Fibroblast of lung (primary cell): ENCODE measurements around the gene CILP. TPM values are rescaled to one million over a fixed set of nuclear protein-coding genes. Genes with fewer than 3 reads are reported as not detected.

Experiments used
- DNase-seq, 2 donors: peaks; one replicate each; pipeline versions ENCODE4 v3.0.0 to v3.0.0-alpha.2; 2010; ENCODE audit warnings: low read depth in 2 of 2
- H2AFZ ChIP-seq: 2 replicates; pipeline ENCODE4 v1.5.1; 2012; ENCODE audit warnings: low read length, control low read depth, inconsistent platforms
- H3K27ac ChIP-seq: 2 replicates; pipeline ENCODE4 v1.5.1; 2011; ENCODE audit warnings: low read length, control low read depth; ENCODE audit not compliant: insufficient read depth
- H3K27me3 ChIP-seq: 2 replicates; pipeline ENCODE4 v1.5.1; 2011; ENCODE audit warnings: mild to moderate bottlenecking, low read length; ENCODE audit not compliant: control insufficient read depth, insufficient read depth
- H3K36me3 ChIP-seq: 2 replicates; pipeline ENCODE4 v1.5.1; 2011; ENCODE audit warnings: low read length; ENCODE audit not compliant: control insufficient read depth, insufficient read depth
- H3K4me1 ChIP-seq: 2 replicates; pipeline ENCODE4 v1.5.1; 2011; ENCODE audit warnings: low read length; ENCODE audit not compliant: control insufficient read depth, insufficient read depth; ENCODE audit errors: extremely low read depth
- H3K4me2 ChIP-seq: 2 replicates; pipeline ENCODE4 v1.5.1; 2011; ENCODE audit warnings: low read length, control low read depth; ENCODE audit not compliant: insufficient read depth; ENCODE audit errors: extremely low read depth
- H3K4me3 ChIP-seq, 4 experiments: fragments of 200-600 bp in 1 of 4; sonication (generic) in 1 of 4; replicated peaks in 1 of 4; 2 replicates each; pipeline ENCODE4 v1.5.1; 2011 to 2016; ENCODE audit warnings: low read length in 4 of 4, low read depth in 3 of 4, mild to moderate bottlenecking in 3 of 4, control low read depth in 2 of 4, inconsistent platforms in 1 of 4, mixed read lengths in 1 of 4; ENCODE audit not compliant: insufficient read depth in 1 of 4; ENCODE audit errors: control extremely low read depth in 1 of 4
- H3K79me2 ChIP-seq: 2 replicates; pipeline ENCODE4 v1.5.1; 2012; ENCODE audit warnings: mild to moderate bottlenecking, low read length, inconsistent platforms; ENCODE audit not compliant: control insufficient read depth, insufficient read depth
- H3K9ac ChIP-seq: 2 replicates; pipeline ENCODE4 v1.5.1; 2011; ENCODE audit warnings: mild to moderate bottlenecking, low read length, control low read depth; ENCODE audit not compliant: insufficient read depth
- H3K9me3 ChIP-seq: 2 replicates; pipeline ENCODE4 v1.5.1; 2012; ENCODE audit warnings: low read depth, low read length; ENCODE audit not compliant: control insufficient read depth, insufficient read depth
- H4K20me1 ChIP-seq: 2 replicates; pipeline ENCODE4 v1.5.1; 2011; ENCODE audit warnings: low read length; ENCODE audit not compliant: control insufficient read depth, insufficient read depth; ENCODE audit errors: extremely low read depth
- CTCF ChIP-seq, 2 donors: IDR thresholded peaks in 1 of 2; conservative IDR thresholded peaks in 1 of 2; 1 replicate in 1 of 2; 2 replicates in 1 of 2; pipeline ENCODE4 v1.5.1; 2011 to 2012; ENCODE audit warnings: low read length in 2 of 2, control low read depth in 1 of 2, inconsistent platforms in 1 of 2, low read depth in 1 of 2, mild to moderate bottlenecking in 1 of 2
- EZH2 ChIP-seq: IDR thresholded peaks from 2 replicates; pipeline ENCODE4 v1.5.1; 2012; ENCODE audit warnings: low read length, control low read depth, mild to moderate bottlenecking; ENCODE audit errors: missing control alignments
- polyA plus RNA-seq, 2 donors: library from polyadenylated mRNA; depleted of rRNA in 1 of 2; stranded (reverse) in 1 of 2; unstranded in 1 of 2; fragments of >200 nt; gene quantifications; 2 replicates each; pipeline ENCODE4 v1.2.1, GENCODE V29; 2011 to 2012; ENCODE audit warnings: missing spikeins in 1 of 2
- total RNA-seq: library from RNA; depleted of rRNA; stranded (reverse); fragments of >200 nt; gene quantifications from 2 replicates; pipeline ENCODE4 v1.2.1, GENCODE V29; 2014

CILP gene
- total and polyA plus RNA-seq, 2 donors (not counting 1 experiment from before 2014, with no cell fraction given): 0.06 to 0.17 TPM

GRCh38 chr15:65215496-65215895 lies 4.2 kb upstream of the CILP start:
- no peak overlapping the region for H3K9ac ChIP-seq
- TF ChIP-seq EZH2 (no peak), CTCF (conservative IDR thresholded peaks at IDR 0.05 in 1 of 2, IDR thresholded peaks at IDR 0.05 in 1 of 2; ENCODE audit: low read depth in 1 of 2, low read length in 2 of 2) (no peak)
- H3K79me2 ChIP-seq: no peaks in the 10 kb centered on the region
- no peaks in the 10 kb centered on the region for H3K4me1 ChIP-seq
- H3K27ac ChIP-seq: no peak overlapping the region
- no peaks in the 10 kb centered on the region for H3K9me3 ChIP-seq
- H2AFZ ChIP-seq: no peak overlapping the region
- peaks cover 6% of the 10 kb centered on the region for H3K27me3 ChIP-seq
- no peak for DNase-seq
- no peaks in the 10 kb centered on the region for H4K20me1 ChIP-seq
- no peak overlapping the region for H3K4me3 ChIP-seq
- no peak overlapping the region for H3K4me2 ChIP-seq
- no peaks in the 10 kb centered on the region for H3K36me3 ChIP-seq

- Histone ChIP-seq H3K4me1 (no peaks in the 10 kb centered on the region), H3K27ac (no peak overlapping the region), H3K9me3 (no peaks in the 10 kb centered on the region), H3K27me3 (peaks cover 10% of the 10 kb centered on the region), H2AFZ (no peak overlapping the region), H3K4me2 (no peak overlapping the region), H3K79me2 (no peaks in the 10 kb centered on the region), H3K9ac (no peak overlapping the region), H3K36me3 (no peaks in the 10 kb centered on the region), H3K4me3 (no peak overlapping the region), H4K20me1 (no peaks in the 10 kb centered on the region)
- no peak for DNase-seq
- TF ChIP-seq CTCF (conservative IDR thresholded peaks at IDR 0.05 in 1 of 2, IDR thresholded peaks at IDR 0.05 in 1 of 2; ENCODE audit: low read depth in 1 of 2, low read length in 2 of 2): no peak
- no peak for TF ChIP-seq EZH2
Observed at GRCh38 chr15:65214010-65214409, 2.7 kb upstream of the CILP start.

GRCh38 chr15:65213241-65213640 lies 2.0 kb upstream of the CILP start:
- Histone ChIP-seq H2AFZ (no peak overlapping the region), H3K9me3 (no peaks in the 10 kb centered on the region), H3K4me2 (no peak overlapping the region), H3K36me3 (no peaks in the 10 kb centered on the region), H3K79me2 (no peaks in the 10 kb centered on the region), H3K27me3 (peaks cover 10% of the 10 kb centered on the region), H4K20me1 (no peaks in the 10 kb centered on the region), H3K27ac (no peak overlapping the region), H3K9ac (no peak overlapping the region), H3K4me1 (no peaks in the 10 kb centered on the region), H3K4me3 (no peak overlapping the region)
- DNase-seq: no peak
- TF ChIP-seq EZH2: no peak
